ENCODE results near the gene MTHFD1. TPM values are rescaled to one million over a fixed set of nuclear protein-coding genes. Genes with fewer than 3 reads are reported as not detected.

Gene MTHFD1
- polyA plus RNA-seq, 1 donor (not counting 4 experiments of a cell fraction or from before 2014, with no cell fraction given) = 63.2 TPM

DNA sequence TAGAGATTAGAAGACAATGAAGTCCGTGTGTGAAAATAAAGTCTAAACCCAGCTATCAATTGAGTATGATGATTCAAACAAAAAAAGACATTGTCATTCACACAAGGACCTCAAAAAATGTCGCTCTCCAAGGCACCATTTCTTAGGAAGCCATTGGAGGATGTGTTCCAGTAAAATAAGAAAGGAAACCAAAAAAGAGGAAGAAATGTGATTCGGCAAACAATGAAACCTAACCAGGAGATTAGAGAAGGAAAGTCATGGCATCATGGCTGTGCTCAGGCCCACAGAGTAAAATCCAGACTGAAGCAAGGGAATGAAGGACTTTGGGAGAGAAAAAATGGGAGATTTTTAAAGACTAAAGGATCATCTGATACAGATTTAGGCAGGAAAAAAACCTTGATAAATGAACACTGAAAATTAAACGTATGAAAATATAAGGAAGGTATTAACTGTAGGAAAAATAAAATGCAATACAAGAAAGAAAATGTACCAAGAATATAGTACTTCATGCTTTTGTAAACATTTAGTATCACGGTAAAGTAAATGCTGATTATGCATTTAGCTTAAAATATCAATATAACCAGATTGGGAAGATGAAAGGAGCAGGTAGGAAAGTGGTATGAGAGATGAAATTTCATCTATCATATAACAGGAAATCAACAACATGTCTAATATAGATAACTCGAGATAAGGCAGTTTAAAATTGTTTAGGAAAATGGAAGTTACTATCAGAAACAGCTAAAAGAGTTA lies 38.2 kb upstream of the MTHFD1 start:
- TF ChIP-seq, protein P1, sequence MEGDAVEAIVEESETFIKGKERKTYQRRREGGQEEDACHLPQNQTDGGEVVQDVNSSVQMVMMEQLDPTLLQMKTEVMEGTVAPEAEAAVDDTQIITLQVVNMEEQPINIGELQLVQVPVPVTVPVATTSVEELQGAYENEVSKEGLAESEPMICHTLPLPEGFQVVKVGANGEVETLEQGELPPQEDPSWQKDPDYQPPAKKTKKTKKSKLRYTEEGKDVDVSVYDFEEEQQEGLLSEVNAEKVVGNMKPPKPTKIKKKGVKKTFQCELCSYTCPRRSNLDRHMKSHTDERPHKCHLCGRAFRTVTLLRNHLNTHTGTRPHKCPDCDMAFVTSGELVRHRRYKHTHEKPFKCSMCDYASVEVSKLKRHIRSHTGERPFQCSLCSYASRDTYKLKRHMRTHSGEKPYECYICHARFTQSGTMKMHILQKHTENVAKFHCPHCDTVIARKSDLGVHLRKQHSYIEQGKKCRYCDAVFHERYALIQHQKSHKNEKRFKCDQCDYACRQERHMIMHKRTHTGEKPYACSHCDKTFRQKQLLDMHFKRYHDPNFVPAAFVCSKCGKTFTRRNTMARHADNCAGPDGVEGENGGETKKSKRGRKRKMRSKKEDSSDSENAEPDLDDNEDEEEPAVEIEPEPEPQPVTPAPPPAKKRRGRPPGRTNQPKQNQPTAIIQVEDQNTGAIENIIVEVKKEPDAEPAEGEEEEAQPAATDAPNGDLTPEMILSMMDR (optimal IDR thresholded peaks at IDR 0.05 in 1 of 3, IDR thresholded peaks at IDR 0.05 in 1 of 3, conservative IDR thresholded peaks at IDR 0.05 in 1 of 3; ENCODE audit: extremely low read depth in 1 of 3, insufficient read depth in 2 of 3, low read length in 3 of 3) = no peak
- no peak for TF ChIP-seq EZH2 (IDR thresholded peaks at IDR 0.05; ENCODE audit: low read length)
- Histone ChIP-seq H3K4me2 (ENCODE audit: control insufficient read depth, extremely low read depth, insufficient read depth, low read depth, low read length) (no peak overlapping the region), H3K27ac (ENCODE audit: control insufficient read depth, insufficient read depth, low read length) (no peak overlapping the region), H3K4me3 (ENCODE audit: control insufficient read depth in 2 of 3, extremely low read depth in 1 of 3, insufficient read depth in 2 of 3, low read depth in 1 of 3, low read length in 3 of 3) (no peak overlapping the region), H2AFZ (ENCODE audit: control insufficient read depth, low read length) (no peak overlapping the region), H3K36me3 (ENCODE audit: control insufficient read depth in 2 of 2, extremely low read depth in 1 of 2, insufficient read depth in 2 of 2, low read length in 2 of 2) (no peaks in the 10 kb centered on the region), H3K79me2 (ENCODE audit: control insufficient read depth, insufficient read depth, low read length) (no peaks in the 10 kb centered on the region), H3K9ac (ENCODE audit: control insufficient read depth, extremely low read depth, insufficient read depth, low read length) (no peak overlapping the region), H3K27me3 (ENCODE audit: control insufficient read depth, extremely low read depth, insufficient read depth, low read length) (no peaks in the 10 kb centered on the region), H3K9me3 (ENCODE audit: control insufficient read depth, low read depth, low read length) (no peaks in the 10 kb centered on the region), H4K20me1 (ENCODE audit: control insufficient read depth, extremely low read depth, insufficient read depth, low read length) (no peaks in the 10 kb centered on the region), H3K9me1 (ENCODE audit: control insufficient read depth, extremely low read depth, insufficient read depth, low read length) (no peaks in the 10 kb centered on the region), H3K4me1 (ENCODE audit: control insufficient read depth, extremely low read depth, insufficient read depth, low read length) (no peaks in the 10 kb centered on the region)
- DNase-seq (ENCODE audit: low read depth, low spot score) = no peak
- dilution Hi-C loops (cut with MboI; ENCODE audit: extremely low pct_ligation_motif_present, low sequenced_read_pairs) = no loop called here
- FAIRE-seq = peak; percentile 29

DNA sequence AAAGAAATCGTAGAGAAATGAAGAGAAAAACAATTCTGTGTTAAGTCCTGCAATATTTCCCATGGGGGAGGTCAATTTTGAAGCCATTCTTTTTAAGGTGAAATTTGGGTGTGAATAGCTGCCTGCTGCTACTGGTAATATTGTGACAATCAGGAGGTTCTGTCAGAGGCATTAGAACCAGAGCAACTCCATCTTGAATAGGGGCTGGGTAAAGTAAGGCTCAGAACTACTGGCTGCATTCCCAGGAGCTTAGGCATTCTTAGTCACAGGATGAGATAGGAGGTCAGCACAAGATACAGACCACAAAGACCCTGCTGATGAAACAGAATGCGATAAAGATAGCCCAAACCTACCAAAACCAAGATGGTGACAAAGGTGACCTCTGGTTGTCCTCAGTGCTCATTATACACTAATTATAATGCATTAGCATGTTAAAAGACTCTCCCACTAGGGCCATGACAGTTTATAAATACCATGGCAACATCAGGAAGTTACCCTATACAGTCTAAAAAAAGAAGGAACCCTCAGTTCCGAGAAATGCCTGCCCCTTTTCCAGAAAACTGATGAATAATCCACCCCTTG lies 24.8 kb upstream of the MTHFD1 start:
- FAIRE-seq = peak; percentile 83
- Histone ChIP-seq H3K79me2 (ENCODE audit: control insufficient read depth, insufficient read depth, low read length) (no peaks in the 10 kb centered on the region), H3K9me1 (ENCODE audit: control insufficient read depth, extremely low read depth, insufficient read depth, low read length) (no peaks in the 10 kb centered on the region), H4K20me1 (ENCODE audit: control insufficient read depth, extremely low read depth, insufficient read depth, low read length) (no peaks in the 10 kb centered on the region), H3K4me1 (ENCODE audit: control insufficient read depth, extremely low read depth, insufficient read depth, low read length) (peaks cover 13% of the 10 kb centered on the region), H3K4me3 (ENCODE audit: control insufficient read depth in 2 of 3, extremely low read depth in 1 of 3, insufficient read depth in 2 of 3, low read depth in 1 of 3, low read length in 3 of 3) (no peak overlapping the region), H3K27me3 (ENCODE audit: control insufficient read depth, extremely low read depth, insufficient read depth, low read length) (no peaks in the 10 kb centered on the region), H3K36me3 (ENCODE audit: control insufficient read depth in 2 of 2, extremely low read depth in 1 of 2, insufficient read depth in 2 of 2, low read length in 2 of 2) (no peaks in the 10 kb centered on the region), H3K4me2 (ENCODE audit: control insufficient read depth, extremely low read depth, insufficient read depth, low read depth, low read length) (no peak overlapping the region), H3K9ac (ENCODE audit: control insufficient read depth, extremely low read depth, insufficient read depth, low read length) (no peak overlapping the region), H2AFZ (ENCODE audit: control insufficient read depth, low read length) (no peak overlapping the region), H3K27ac (ENCODE audit: control insufficient read depth, insufficient read depth, low read length) (no peak overlapping the region), H3K9me3 (ENCODE audit: control insufficient read depth, low read depth, low read length) (no peaks in the 10 kb centered on the region)
- dilution Hi-C loops (cut with MboI; ENCODE audit: extremely low pct_ligation_motif_present, low sequenced_read_pairs) = no loop called here
- no peak for TF ChIP-seq EZH2 (IDR thresholded peaks at IDR 0.05; ENCODE audit: low read length)
- TF ChIP-seq, protein P1 (optimal IDR thresholded peaks at IDR 0.05 in 1 of 3, IDR thresholded peaks at IDR 0.05 in 1 of 3, conservative IDR thresholded peaks at IDR 0.05 in 1 of 3; ENCODE audit: extremely low read depth in 1 of 3, insufficient read depth in 2 of 3, low read length in 3 of 3) = no peak
- no peak for DNase-seq (ENCODE audit: low read depth, low spot score)
